Gastrocnemius medialis (tissue), 4 donors: ENCODE results near the gene RHEX.

ENCODE experiments used
- POLR2A ChIP-seq, 2 donors: fragments of 450-650 bp; IDR thresholded peaks; one replicate each; pipeline ENCODE4 v1.6.1; 2017; ENCODE audit warnings: antibody characterized with exemption in 2 of 2, mild to moderate bottlenecking in 2 of 2, moderate library complexity in 2 of 2
- TF ChIP-seq, protein P1 (sequence below), 5 experiments: fragments of 450-650 bp in 3 of 5; fragments of 200-600 bp in 2 of 5; sonication (generic) in 2 of 5; IDR thresholded peaks in 4 of 5; conservative IDR thresholded peaks in 1 of 5; 1 replicate in 4 of 5; 2 replicates in 1 of 5; pipeline ENCODE4 v1.5.1; 2016 to 2019; ENCODE audit warnings: antibody characterized with exemption in 5 of 5, mild to moderate bottlenecking in 3 of 5, moderate library complexity in 3 of 5

DNA sequence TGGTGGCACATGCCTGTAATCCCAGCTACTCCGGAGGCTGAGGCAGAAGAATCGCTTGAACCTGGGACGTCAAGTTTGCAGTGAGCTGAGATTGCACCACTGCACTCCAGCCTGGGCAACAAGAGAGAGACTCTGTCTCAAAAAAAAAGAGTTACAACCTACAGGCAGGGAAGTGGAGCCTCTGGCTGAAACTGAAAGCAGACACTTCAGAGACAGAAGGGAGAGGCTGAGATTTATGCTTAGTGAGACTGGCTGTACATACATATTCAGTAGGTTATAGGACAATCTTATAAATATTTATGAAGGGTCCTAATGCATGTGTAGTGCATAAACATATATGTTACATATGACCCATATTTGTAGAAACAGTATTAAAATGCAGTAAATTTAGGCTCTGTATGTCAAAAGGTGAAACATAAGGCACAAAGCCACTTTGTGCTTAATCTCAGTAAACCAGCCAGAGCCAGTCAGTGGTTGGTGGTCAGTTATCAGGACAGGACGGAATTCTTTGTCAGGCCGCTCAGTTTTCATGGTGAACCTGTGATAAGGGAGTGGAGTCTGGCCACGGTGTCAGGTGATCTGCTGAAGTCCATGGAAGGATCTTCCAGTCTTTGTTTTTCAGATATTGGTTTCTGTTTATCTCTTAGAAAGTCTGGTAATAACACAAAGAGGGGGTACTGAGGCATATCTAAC lies 13.7 kb downstream of the RHEX start:
- TF ChIP-seq, protein P1, sequence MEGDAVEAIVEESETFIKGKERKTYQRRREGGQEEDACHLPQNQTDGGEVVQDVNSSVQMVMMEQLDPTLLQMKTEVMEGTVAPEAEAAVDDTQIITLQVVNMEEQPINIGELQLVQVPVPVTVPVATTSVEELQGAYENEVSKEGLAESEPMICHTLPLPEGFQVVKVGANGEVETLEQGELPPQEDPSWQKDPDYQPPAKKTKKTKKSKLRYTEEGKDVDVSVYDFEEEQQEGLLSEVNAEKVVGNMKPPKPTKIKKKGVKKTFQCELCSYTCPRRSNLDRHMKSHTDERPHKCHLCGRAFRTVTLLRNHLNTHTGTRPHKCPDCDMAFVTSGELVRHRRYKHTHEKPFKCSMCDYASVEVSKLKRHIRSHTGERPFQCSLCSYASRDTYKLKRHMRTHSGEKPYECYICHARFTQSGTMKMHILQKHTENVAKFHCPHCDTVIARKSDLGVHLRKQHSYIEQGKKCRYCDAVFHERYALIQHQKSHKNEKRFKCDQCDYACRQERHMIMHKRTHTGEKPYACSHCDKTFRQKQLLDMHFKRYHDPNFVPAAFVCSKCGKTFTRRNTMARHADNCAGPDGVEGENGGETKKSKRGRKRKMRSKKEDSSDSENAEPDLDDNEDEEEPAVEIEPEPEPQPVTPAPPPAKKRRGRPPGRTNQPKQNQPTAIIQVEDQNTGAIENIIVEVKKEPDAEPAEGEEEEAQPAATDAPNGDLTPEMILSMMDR (IDR thresholded peaks at IDR 0.05 in 4 of 5, conservative IDR thresholded peaks at IDR 0.05 in 1 of 5), result no peak
- no peak for TF ChIP-seq POLR2A (IDR thresholded peaks at IDR 0.05)
